A673 (cell line): ENCODE measurements around the gene ANKRD12. TPM values are rescaled to one million over a fixed set of nuclear protein-coding genes. Genes with fewer than 3 reads are reported as not detected.

Experiments used
- BruUV-seq: library from RNA; stranded (reverse); fragments of 400-500 nt; replicated peaks from 2 replicates; lab custom pipeline; 2021; lab: Mats Ljungman, UMichigan
- CTCF ChIA-PET: fragments of 300-600 bp; sonication (Branson Sonifier 250); formaldehyde crosslinking; loops from one replicate; lab custom pipeline; 2022; ENCODE audit warnings: antibody characterized with exemption; lab: Charles Lee
- POLR2A ChIA-PET: fragments of 300-600 bp; sonication (Branson Sonifier 250); formaldehyde crosslinking; loops from one replicate; lab custom pipeline; 2022; ENCODE audit warnings: antibody characterized with exemption; ENCODE audit not compliant: low non-redundant PET; lab: Charles Lee
- DNase-seq: peaks from one replicate; pipeline ENCODE4 v3.0.0-alpha.2; 2015; ENCODE audit warnings: low spot score
- H3K27ac ChIP-seq: fragments of 200-600 bp; sonication (generic); 2 replicates; pipeline ENCODE4 v1.5.1; 2016; ENCODE audit warnings: mixed run types, low read depth, mild to moderate bottlenecking, mixed read lengths, antibody characterized with exemption, low read length; ENCODE audit not compliant: poor library complexity, severe bottlenecking
- H3K27me3 ChIP-seq: fragments of 200-600 bp; sonication (generic); replicated peaks from 2 replicates; pipeline ENCODE4 v1.6.1; 2017; ENCODE audit warnings: mixed run types, low read depth, mild to moderate bottlenecking, mixed read lengths, antibody characterized with exemption, low read length; ENCODE audit not compliant: insufficient read depth, poor library complexity
- H3K36me3 ChIP-seq: fragments of 200-600 bp; sonication (generic); 2 replicates; pipeline ENCODE4 v1.6.1; 2016; ENCODE audit warnings: mixed run types, mild to moderate bottlenecking, mixed read lengths, antibody characterized with exemption, low read length; ENCODE audit not compliant: insufficient read depth, poor library complexity, severe bottlenecking
- H3K4me1 ChIP-seq: fragments of 200-600 bp; sonication (generic); 2 replicates; pipeline ENCODE4 v1.6.1; 2017; ENCODE audit warnings: mixed run types, mild to moderate bottlenecking, mixed read lengths, antibody characterized with exemption, low read length; ENCODE audit not compliant: insufficient read depth, poor library complexity, severe bottlenecking
- H3K4me3 ChIP-seq: fragments of 200-600 bp; sonication (generic); 2 replicates; pipeline ENCODE4 v1.5.1; 2016; ENCODE audit warnings: low read depth, mixed run types, mild to moderate bottlenecking, mixed read lengths, low read length; ENCODE audit not compliant: poor library complexity, severe bottlenecking
- H3K9me3 ChIP-seq: fragments of 200-600 bp; sonication (generic); 2 replicates; pipeline ENCODE4 v1.6.1; 2016; ENCODE audit warnings: mixed run types, low read depth, mild to moderate bottlenecking, mixed read lengths, antibody characterized with exemption, low read length; ENCODE audit not compliant: poor library complexity, severe bottlenecking
- CTCF ChIP-seq: fragments of 300-800, 200-600 bp; sonication (generic); conservative IDR thresholded peaks from 2 replicates; pipeline ENCODE4 v1.5.1; 2017; ENCODE audit warnings: low read depth, mild to moderate bottlenecking, antibody characterized with exemption, low read length, moderate library complexity, mixed read lengths
- EZH2 ChIP-seq: fragments of 200-600 bp; sonication (generic); IDR thresholded peaks from 2 replicates; pipeline ENCODE4 v1.6.1; 2017; ENCODE audit warnings: borderline replicate concordance, low read depth, mild to moderate bottlenecking, mixed read lengths, antibody characterized with exemption, low read length; ENCODE audit not compliant: poor library complexity, severe bottlenecking
- intact Hi-C: fragments of 100-400 bp; cut with micrococcal nuclease; formaldehyde crosslinking; loops from one replicate; pipeline ENCODE4 v1.10.0; 2022; ENCODE audit not compliant: unreplicated experiment
- total RNA-seq: library from RNA; stranded (reverse); gene quantifications from 2 replicates; pipeline ENCODE4 v1.2.3, GENCODE V29; 2021

The ANKRD12 gene
- total RNA-seq, 1 experiment from 2014 or later, result 24.2 TPM

DNA sequence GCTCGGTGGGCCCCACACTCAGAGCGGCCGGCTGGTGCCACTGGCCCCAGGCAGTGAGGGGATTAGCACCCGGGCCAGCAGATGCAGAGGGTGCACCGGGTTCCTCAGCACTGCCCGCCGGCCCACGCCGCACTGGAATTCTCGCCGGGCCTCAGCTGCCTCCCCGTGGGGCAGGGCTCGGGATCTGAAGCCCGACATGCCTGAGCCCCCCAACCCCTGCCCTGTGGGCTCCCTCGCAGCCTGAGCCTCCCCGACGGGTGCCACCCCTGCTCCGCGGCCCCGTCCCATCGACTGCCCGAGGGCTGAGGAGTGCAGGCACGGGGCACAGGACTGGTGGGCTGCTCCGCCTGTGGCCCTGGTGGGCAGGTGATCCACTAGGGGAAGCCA is 160.4 kb downstream of the ANKRD12 start:
- no peak overlapping the region for H3K4me3 ChIP-seq
- H3K9me3 ChIP-seq, result peaks cover 12% of the 10 kb centered on the region
- ChIA-PET POLR2A (no interaction called here), CTCF (no interaction called here)
- no peak overlapping the region for H3K27ac ChIP-seq
- H3K27me3 ChIP-seq, result no peaks in the 10 kb centered on the region
- DNase-seq, result no peak
- intact Hi-C loops, result no loop called here
- no peak for TF ChIP-seq CTCF
- no peak for TF ChIP-seq EZH2
- no peaks in the 10 kb centered on the region for H3K4me1 ChIP-seq
- H3K36me3 ChIP-seq, result no peaks in the 10 kb centered on the region
- BruUV-seq, result no TSS peak

DNA sequence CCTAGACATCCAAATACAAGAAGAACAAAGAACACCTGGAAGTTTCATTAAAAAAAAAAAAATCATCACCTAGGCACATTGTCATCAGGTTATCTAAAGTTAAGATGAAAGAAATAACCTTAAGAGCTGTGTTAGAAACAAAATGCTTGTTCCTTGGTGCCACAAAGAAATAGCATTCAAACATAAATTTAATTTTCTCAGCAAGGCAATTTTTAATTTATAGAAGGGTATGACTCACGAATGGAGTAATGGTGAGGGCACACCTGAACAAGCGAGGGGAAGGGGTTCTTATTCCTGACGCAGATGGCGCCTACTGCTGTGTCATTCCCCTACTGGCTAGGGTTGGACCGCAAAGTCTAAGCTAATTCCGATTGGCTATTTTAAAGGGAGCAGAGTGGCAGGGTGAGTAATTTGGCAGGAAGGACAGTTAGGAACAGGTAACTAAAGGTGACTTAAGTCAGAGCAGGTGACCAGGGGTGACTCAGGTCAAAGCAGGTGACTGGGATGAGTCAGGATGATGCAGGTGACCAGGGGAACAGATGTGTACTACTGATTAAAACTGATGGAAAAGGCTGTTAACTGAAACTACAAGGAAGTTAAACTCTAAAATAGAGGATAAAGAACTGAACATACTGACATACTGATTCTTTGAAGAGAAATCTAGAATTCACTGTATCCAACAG is 167.9 kb downstream of the ANKRD12 start:
- DNase-seq, result no peak
- H3K4me1 ChIP-seq, result no peaks in the 10 kb centered on the region
- intact Hi-C loops, result no loop called here
- H3K36me3 ChIP-seq, result no peaks in the 10 kb centered on the region
- ChIA-PET POLR2A (no interaction called here), CTCF (no interaction called here)
- BruUV-seq, result no TSS peak
- no peak overlapping the region for H3K27ac ChIP-seq
- no peak overlapping the region for H3K4me3 ChIP-seq
- H3K27me3 ChIP-seq, result no peaks in the 10 kb centered on the region
- TF ChIP-seq EZH2 (no peak), CTCF (no peak)
- no peaks in the 10 kb centered on the region for H3K9me3 ChIP-seq

DNA sequence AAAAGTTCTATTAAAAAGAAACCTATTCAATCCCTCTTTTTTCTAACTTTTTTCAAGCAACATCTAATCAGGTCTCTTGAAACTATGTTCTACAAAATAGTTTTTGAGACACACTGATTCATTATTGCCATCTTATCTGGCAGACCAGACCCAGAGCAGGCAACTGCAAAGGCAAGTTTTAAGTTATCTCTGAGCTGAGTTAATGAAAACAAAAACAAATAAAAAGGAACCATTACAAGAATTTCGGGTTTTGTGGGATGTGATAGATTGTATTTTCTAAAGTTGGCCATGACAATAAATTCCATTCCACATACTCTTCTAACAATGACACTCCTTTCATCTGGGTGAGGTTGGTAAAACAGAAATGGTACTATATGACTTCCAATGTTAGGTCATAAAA is 182.8 kb downstream of the ANKRD12 start:
- H3K36me3 ChIP-seq, result no peaks in the 10 kb centered on the region
- POLR2A ChIA-PET, result no interaction called here
- intact Hi-C loops, result no loop called here
- no peaks in the 10 kb centered on the region for H3K27me3 ChIP-seq
- TF ChIP-seq CTCF (no peak), EZH2 (no peak)
- DNase-seq, result no peak
- no peaks in the 10 kb centered on the region for H3K9me3 ChIP-seq
- H3K27ac ChIP-seq, result no peak overlapping the region
- no TSS peak for BruUV-seq
- no peaks in the 10 kb centered on the region for H3K4me1 ChIP-seq
- CTCF ChIA-PET, result no interaction called here
- no peak overlapping the region for H3K4me3 ChIP-seq
